ENCODE measurements around the gene SSPN. TPM values are rescaled to one million over a fixed set of nuclear protein-coding genes. Genes with fewer than 3 reads are reported as not detected.
A peak's percentile ranks its signal among the peaks of the same experiment; 100 is the strongest.

SSPN gene
- total and polyA plus RNA-seq, 8 donors = 1.8 to 52.4 (median 11.1) TPM

DNA sequence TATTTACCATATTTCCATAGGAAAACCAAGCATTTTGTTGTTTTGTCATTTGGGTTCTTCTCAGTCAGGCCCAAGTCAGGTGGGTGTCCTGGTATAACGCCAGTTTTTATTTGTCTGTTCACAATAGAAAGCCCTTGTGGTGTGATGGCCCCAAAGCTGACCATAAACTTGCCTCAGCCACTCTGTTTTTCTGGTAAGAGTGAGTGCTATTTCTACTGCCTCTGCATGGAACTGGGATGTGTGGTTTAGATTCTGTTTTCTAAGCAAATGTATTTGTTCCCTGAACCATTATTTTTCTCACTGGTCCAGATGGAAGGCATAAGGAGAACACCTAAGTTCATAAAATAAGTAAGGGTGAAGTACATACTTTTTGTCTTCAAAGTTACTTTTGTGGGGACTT is 1.8 kb upstream of the SSPN start:
- H3K4me1 ChIP-seq = peaks cover 0 to 37% (median 18%) of the 10 kb centered on the region in 4 donors
- no peaks in the 10 kb centered on the region for H3K9me3 ChIP-seq
- no peaks in the 10 kb centered on the region for H3K36me3 ChIP-seq
- no peak for TF ChIP-seq POLR2A (IDR thresholded peaks at IDR 0.05)
- no peak for TF ChIP-seq EP300 (IDR thresholded peaks at IDR 0.05)
- no peak for TF ChIP-seq POLR2AphosphoS5 (IDR thresholded peaks at IDR 0.05)
- no peak for TF ChIP-seq CTCF (IDR thresholded peaks at IDR 0.05)
- H3K27me3 ChIP-seq = peaks cover 0 to 10% (median 0%) of the 10 kb centered on the region in 3 donors
- intact Hi-C loops (cut with DNase I; ENCODE audit: low total_unique reads) = no loop called here
- no peak overlapping the region for H3K4me3 ChIP-seq
- no peak overlapping the region for H3K27ac ChIP-seq
- DNase-seq = no peak
- 85 to 96% (median 95%) methylated on average over 1 of the region's 1 CpG for WGBS, 5 donors

DNA sequence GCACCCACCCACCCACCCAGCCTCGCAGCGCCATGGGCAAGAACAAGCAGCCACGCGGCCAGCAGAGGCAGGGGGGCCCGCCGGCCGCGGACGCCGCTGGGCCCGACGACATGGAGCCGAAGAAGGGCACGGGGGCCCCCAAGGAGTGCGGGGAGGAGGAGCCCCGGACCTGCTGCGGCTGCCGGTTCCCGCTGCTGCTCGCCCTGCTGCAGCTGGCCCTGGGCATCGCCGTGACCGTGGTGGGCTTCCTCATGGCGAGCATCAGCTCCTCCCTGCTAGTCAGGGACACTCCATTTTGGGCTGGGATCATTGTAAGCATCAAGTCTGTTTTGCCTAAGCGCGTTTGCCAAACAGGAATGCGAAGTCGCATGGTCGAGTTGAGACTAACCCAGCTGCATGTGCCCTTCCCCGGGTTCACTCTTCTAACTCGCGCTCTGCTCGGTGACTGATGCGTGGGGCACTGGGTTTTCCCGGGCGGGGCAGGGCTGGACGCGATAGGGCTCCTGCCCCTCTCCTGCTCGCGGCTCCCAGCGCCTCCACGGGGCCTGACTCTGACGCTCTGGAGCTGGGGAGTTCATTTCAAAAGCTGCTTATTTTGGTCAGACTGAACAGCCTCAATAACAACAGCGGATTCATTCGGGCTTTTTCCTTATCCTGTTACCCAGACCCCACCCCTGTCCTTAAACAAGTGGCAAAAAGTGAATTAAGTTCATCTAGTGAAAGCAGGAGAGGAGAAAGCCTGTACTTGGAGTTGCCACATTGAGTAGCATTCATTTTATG is 458 bp downstream of the SSPN start:
- Histone ChIP-seq H3K4me3 (peak overlapping the region; percentile 58 to 74 (median 66)), H3K27me3 (peaks cover 0 to 10% (median 0%) of the 10 kb centered on the region in 3 donors), H3K4me1 (peaks cover 0 to 45% (median 18%) of the 10 kb centered on the region in 4 donors), H3K27ac (peak overlapping the region; percentile 74 to 88 (median 84)), H3K36me3 (no peaks in the 10 kb centered on the region), H3K9me3 (no peaks in the 10 kb centered on the region)
- intact Hi-C loops (cut with DNase I; ENCODE audit: low total_unique reads) = no loop called here
- peak; percentile 44 to 80 for DNase-seq
- no peak for TF ChIP-seq EP300 (IDR thresholded peaks at IDR 0.05)
- peak in 1 of 3 donors; percentile 5 for TF ChIP-seq POLR2AphosphoS5 (IDR thresholded peaks at IDR 0.05)
- whole genome bisulfite sequencing, 5 donors = 0 to 2% (median 1%) methylated on average over 20 to 45 of the region's 45 CpGs

- no peaks in the 10 kb centered on the region for H3K9me3 ChIP-seq
- H3K4me3 ChIP-seq = peak overlapping the region; percentile 58 to 74 (median 66)
- intact Hi-C loops (cut with DNase I; ENCODE audit: low total_unique reads) = no loop called here
- H3K27me3 ChIP-seq = peaks cover 0 to 10% (median 0%) of the 10 kb centered on the region in 3 donors
- H3K27ac ChIP-seq = peak overlapping the region; percentile 55 to 88 (median 84)
- WGBS, 5 donors = 48 to 74% (median 61%) methylated on average over 5 of the region's 5 CpGs
- peak in 1 of 2 donors; percentile 40 for DNase-seq
- TF ChIP-seq EP300 (IDR thresholded peaks at IDR 0.05) = no peak
- TF ChIP-seq CTCF (IDR thresholded peaks at IDR 0.05) = no peak
- no peak for TF ChIP-seq POLR2A (IDR thresholded peaks at IDR 0.05)
- TF ChIP-seq POLR2AphosphoS5 (IDR thresholded peaks at IDR 0.05) = no peak
- peaks cover 0 to 45% (median 18%) of the 10 kb centered on the region in 4 donors for H3K4me1 ChIP-seq
- H3K36me3 ChIP-seq = no peaks in the 10 kb centered on the region
Measured at GRCh38 chr12:26196421-26196716, 996 bp downstream of the SSPN start.

GRCh38 chr12:26197832-26198231 is 2.5 kb downstream of the SSPN start:
- Histone ChIP-seq H3K4me1 (peaks cover 0 to 45% (median 18%) of the 10 kb centered on the region in 4 donors), H3K4me3 (no peak overlapping the region), H3K9me3 (no peaks in the 10 kb centered on the region), H3K36me3 (no peaks in the 10 kb centered on the region), H3K27me3 (peaks cover 0 to 10% (median 0%) of the 10 kb centered on the region in 3 donors), H3K27ac (peak overlapping the region in 3 of 5 donors; percentile 12 to 88 (median 39))
- peak in 1 of 2 donors; percentile 28 for DNase-seq
- TF ChIP-seq EP300 (IDR thresholded peaks at IDR 0.05) (no peak), POLR2AphosphoS5 (IDR thresholded peaks at IDR 0.05) (no peak), POLR2A (IDR thresholded peaks at IDR 0.05) (no peak), CTCF (IDR thresholded peaks at IDR 0.05) (no peak)
- WGBS, 5 donors = 46 to 75% (median 62%) methylated on average over 3 of the region's 3 CpGs
- intact Hi-C loops (cut with DNase I; ENCODE audit: low total_unique reads) = no loop called here

- Histone ChIP-seq H3K9me3 (no peaks in the 10 kb centered on the region), H3K4me3 (no peak overlapping the region), H3K27ac (peak overlapping the region in 2 of 5 donors; percentile 39 to 88), H3K4me1 (peaks cover 0 to 45% (median 18%) of the 10 kb centered on the region in 4 donors), H3K27me3 (peaks cover 0 to 10% (median 0%) of the 10 kb centered on the region in 3 donors), H3K36me3 (no peaks in the 10 kb centered on the region)
- 59 to 84% (median 81%) methylated on average over 4 of the region's 4 CpGs for WGBS, 5 donors
- intact Hi-C loops (cut with DNase I; ENCODE audit: low total_unique reads) = no loop called here
- TF ChIP-seq POLR2AphosphoS5 (IDR thresholded peaks at IDR 0.05) (no peak), POLR2A (IDR thresholded peaks at IDR 0.05) (no peak), CTCF (IDR thresholded peaks at IDR 0.05) (no peak), EP300 (IDR thresholded peaks at IDR 0.05) (no peak)
- DNase-seq = no peak
Measured at GRCh38 chr12:26198742-26199141, 3.4 kb downstream of the SSPN start.
